Glomerular visceral epithelial cell (primary cell): Measurements from ENCODE around the gene KRT25.
"Not testable (repeated sequence)": the region's sequence is repeated elsewhere in the genome, so short reads cannot be mapped to it uniquely, and the experiment has no call there.

Experiments used
- DNase-seq: peaks from one replicate; pipeline ENCODE4 v3.0.0-alpha.2; 2016; ENCODE audit errors: extremely low spot score

KRT25 gene

DNA sequence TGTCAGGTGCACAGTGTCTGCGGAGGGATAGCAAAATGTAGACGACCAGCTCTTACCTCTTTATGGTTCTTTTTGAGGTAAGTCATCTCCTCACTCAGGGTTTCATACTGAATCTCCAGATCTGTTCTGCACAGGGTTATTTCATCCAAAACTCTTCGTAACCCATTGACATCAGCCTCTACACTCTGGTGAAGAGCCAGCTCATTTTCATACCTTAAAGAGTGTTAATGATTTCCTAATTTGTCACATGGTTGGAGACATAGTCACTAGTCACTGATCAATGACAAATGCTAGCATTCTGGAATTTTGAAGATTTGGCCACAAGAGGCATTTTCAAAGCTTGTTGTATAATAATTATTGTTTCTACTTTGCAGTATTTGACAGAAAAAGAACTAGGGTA lies 1.3 kb downstream of the KRT25 start:
- no peak for DNase-seq

DNA sequence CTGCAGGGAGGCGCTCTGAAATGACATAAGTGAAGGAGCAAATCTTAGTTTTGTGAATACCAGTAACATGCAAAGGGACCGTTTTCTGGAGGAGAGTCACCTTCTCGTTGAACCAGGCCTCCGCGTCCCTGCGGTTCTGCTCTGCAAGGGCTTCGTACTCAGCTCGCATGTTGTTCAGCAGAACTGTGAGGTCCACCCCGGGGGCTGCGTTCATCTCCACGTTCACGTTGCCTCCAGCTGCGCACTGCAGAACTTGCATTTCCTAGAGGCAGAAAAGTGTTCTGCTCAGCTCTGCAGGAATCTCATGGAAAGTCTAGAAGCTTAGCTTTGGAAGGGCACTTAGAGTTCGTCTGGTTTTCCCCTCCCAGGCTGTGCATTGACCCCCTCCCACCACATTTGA lies 4.1 kb downstream of the KRT25 start:
- DNase-seq = no peak

DNA sequence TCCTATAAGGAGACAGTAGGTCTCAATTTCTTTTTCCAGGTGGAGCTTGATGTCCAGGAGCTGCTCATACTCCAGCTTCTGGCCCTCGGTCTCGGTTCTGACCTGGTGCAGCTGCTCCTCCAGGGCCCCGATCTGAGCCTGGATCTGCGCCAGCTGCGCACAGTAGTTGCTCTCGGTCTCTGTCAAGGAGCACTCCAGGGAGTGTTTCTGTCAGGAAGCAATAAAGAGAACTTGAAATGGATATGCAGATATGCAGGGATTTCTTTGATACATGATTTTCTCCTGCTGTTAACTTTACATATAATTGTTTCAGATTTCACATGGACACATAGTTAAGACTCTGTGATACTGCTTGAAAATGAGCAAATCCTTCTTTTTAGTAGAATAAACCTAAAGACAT lies 4.7 kb downstream of the KRT25 start:
- DNase-seq = no peak

DNA sequence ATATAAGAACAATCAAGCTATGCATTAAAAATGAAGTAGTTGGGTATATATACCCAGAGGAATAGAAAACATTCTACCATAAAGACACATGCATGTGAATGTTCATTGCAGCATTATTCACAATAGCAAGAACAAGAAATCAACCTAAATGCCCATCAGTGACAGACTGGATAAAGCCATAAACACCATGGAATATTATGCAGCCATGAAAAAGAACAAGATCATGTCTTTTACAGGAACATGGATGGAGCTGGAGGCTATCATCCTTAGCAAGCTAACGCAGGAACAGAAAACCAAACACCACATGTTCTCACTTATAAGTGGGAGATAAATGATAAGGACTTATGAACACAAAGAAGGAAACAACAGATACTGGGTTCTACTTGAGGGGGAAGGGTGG lies 6.5 kb downstream of the KRT25 start:
- not testable (repeated sequence) for DNase-seq

DNA sequence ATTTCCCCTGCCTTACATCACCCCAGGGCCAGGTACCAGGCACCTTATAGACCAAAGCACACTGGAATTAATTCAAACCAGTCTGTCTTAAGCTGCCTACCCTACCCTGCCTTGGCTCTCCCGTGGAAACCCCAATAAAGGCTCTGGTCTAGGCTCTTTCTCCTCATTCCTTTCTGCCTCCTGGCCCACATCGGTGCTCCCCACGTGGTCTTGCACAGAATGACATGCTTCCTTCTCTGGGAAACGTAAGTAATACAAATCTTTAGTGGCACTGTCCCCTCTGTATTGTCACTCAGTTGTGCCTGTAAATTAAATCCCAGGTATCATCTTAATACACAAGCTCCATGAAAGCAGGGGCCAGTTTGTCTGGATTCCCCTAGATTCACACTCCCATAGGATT lies 16.6 kb downstream of the KRT25 start:
- no peak for DNase-seq

DNA sequence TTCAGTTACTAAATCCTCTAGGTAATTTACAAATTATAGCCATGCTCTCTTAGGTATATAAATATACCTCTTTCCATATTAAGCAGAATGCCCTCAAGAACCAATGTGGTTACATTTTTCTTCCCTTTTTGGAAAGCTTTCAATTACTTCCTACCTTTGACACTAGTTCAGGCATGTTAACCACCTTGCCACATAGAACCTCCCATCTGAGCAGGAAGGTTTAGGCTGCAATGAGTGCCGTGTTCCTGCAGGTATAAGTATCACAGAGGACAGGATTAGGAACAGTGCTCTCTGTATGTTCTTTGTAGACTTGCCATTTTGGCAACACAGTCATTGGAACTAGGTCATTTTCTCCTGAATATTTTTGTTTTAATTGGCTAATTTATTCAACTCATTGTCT lies 20.1 kb downstream of the KRT25 start:
- DNase-seq = no peak

DNA sequence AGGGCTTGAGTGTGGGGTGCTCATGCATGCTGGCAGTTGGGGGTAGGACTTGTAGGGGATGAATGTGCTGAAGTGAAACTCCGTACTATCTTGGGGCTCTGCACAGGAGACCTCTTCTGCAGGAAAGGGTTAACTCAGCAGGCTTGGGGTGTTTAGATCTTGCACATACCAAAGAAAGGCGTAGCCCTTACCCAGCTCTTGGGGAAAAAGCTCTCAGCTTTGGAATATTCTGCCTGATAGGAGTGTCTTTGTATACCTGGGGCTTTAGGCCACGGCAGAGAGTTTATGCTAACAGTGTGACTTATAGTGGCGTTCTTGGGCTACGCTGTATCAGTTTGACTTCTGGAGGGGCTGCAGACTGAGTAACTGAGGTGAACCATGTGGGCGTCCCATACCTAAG lies 21.1 kb downstream of the KRT25 start:
- DNase-seq = no peak

DNA sequence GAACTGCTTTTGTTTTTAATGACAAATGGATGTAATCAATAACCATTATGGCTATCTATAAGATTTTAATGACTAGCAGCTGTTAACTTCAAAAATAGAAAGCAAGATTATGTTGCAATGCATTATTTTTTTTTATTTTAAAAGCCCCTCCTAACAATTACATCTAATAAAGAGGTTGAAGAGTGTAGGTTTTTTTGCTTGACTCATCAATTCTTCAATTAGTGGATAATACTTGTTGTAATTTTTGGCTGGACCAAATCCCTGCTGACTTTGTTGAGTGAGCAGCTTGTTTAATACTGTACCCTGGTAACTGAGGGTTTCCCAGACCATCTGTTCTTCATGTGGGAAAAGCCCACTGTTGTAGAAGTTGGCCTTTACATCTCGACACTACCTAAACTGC lies 24.2 kb downstream of the KRT25 start:
- DNase-seq = no peak

DNA sequence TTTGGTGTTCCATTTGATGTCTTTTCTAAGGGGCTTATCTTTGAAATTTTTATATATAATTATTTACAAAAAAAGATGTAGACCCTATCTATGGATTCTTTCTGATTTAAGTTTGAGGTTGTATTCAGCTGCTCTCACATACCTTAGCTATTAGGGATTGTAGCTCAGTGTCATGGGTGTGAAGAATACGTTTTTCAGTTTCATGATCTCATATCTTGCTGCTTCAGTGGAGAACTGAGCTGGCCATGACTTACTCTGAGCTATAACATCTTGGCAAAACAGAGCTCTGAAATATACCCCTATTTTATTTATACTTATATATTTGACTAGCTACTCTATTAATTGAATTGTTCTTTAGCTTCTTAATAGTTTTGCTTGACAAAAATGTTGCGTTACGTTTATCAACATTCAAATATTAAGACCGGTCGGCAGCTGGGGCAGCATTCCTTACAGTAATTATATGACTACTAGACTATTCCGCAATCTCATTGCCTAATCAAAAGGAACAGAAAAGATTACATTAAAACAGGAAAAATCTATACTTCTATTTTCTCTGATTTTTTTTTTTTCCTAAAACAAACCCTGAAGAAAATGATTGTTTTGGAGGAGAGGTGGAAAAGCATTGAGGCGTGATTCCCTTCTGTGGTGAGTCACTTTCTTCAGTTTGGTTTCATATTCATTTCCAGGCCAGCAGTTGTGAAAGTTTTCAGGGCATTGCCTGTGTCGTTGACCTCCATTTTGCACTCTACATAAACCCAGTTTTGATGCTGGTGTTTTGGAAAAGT lies 27.5 kb downstream of the KRT25 start:
- peak; percentile 83 for DNase-seq

DNA sequence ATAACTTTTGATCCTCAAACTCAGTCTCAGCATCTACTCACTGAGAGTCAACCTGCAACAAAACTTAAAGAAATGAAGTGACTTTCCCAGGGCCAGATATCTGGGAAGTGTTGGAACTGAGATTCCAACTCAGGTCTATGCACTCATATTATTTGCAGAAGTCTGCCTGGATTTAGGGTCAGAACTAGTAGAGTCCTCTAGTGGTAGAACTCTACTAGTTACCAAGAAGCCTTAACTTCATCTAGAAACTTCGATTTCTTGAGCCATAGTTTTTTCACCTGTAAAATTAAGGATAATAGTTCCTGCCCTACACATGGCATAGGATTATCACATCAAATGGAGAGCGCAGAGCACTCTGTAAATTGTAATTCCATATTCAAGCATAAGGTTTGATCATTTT lies 28.2 kb downstream of the KRT25 start:
- no peak for DNase-seq

DNA sequence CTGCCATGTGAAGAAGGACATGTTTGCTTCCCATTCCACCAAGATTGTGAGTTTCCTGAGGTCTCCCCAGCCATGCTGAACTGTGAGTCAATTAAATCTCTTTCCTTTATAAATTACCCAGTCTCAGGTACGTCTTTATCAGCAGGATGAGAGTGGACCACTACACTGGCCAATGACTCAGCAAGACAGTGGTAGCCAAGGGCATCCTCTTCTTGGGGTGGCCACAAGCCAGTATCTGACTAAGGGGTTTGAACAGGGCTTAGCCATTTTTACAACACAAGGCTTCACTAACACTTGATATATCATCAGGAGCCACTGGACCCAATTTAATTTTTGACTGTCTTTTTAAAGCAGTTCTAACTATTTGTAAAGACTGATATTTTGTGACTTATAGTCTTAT lies 30.5 kb downstream of the KRT25 start:
- DNase-seq = no peak

DNA sequence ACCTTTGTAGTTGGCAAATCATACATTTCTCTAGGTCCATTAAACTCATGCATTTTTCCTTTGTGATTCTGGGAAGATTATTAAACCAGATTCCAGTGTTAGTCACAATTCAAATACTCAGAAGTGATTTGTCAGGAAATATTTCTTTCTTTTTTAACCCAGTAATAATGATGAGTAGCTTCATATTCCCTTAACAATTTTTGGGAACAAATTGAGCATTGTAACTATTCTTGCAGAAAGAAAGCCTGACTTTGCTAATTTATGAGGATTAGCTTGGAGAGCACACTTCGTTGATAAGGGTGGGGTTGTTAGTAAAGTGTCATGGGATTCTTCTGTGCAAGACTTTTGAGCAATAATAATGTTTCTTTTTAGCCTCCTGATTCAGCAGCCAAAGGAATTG lies 32.9 kb downstream of the KRT25 start:
- DNase-seq = peak; percentile 37

DNA sequence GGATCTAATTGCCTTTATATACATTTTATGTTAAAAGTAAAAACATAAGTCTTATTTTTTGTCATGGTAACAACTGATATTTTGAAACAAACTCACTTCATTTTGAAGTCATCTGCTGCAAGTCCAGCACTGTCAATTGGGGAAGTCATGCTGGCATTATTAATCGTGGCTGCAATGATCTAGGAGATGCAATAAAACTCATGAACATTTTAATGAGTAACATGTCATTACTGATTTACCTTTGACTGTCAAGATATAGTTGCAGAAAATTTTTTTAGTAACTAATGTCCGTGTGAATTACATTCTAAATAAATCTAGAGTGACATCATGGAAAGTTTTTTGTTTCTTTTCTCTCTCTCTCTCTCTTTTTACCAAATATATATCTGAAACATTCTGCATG lies 34.2 kb downstream of the KRT25 start:
- peak; percentile 38 for DNase-seq

DNA sequence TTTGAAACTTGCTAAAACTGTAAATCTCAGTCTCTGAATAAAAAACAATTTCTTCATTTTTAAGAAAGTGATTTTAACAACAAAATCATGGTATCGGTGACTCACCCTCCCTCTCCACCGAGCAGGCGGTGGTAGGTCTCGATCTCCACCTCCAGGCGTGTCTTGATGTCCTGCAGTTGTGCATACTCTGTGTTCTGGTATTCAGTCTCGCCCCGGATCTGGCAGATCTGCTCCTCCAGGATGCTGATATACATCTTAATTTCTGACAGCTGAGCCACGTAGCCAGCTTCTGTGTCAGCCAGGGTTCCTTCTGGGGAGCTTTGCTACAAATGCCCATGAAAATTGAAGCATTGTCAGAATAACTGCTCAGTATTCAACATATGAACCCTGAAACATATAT lies 36.2 kb downstream of the KRT25 start:
- DNase-seq = no peak

DNA sequence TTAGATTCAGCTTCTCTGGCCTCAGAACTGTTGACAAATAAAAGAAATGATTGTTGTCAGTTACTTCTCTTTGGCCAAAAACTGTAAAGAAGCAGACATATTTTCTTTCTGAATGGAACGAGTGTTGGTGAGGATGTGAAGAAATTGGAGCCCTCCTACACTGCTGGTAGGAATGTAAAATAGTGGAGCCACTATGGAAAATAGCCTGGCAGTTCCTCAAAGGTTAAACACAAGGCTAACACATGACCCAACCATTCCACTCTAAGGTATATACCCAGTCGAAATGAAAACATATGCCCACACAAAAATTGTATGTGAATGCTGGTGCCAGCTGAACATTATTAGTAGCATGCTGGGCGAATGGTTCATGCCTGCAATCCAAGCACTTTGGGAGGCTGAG lies 37.4 kb downstream of the KRT25 start:
- no peak for DNase-seq

DNA sequence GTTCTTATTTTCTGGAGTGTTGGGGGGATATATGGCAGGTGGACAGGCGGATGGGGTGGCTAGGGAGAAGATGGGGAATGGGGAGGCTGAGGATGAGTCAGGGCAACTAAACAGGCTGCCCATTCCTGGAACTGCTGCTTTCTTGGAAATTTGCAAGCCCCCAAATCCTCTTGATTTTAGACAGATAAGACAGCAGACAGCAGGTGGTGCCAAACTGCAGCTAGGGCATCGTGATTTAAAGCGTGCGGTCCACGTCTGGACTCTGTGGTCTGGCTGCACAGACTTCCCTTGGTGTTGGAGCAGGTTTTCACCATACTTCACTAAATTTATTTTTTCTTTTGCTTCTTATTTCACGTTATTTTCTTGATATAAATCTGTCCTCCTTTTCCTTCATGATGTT lies 40.7 kb downstream of the KRT25 start:
- DNase-seq = peak; percentile 20

DNA sequence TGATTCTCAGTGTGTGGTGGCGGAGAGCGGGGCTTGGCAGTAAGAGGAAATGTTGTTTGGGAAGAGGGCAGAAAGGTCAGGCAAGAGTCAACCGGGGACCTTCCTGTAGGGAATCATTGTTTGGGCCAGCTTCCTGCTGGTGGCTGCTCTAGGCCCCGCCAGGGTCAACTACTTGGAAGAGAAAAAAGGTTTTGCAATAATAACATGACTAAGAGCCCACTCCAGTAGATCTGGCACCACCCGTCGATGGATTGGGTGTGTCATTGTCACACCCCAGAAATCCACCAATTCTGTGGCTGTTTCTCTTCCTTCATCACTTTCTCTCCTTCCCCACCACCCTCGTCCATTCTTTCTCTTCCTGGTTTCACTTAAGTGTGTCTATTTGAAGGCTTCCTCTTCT lies 47.4 kb downstream of the KRT25 start:
- DNase-seq = no peak

DNA sequence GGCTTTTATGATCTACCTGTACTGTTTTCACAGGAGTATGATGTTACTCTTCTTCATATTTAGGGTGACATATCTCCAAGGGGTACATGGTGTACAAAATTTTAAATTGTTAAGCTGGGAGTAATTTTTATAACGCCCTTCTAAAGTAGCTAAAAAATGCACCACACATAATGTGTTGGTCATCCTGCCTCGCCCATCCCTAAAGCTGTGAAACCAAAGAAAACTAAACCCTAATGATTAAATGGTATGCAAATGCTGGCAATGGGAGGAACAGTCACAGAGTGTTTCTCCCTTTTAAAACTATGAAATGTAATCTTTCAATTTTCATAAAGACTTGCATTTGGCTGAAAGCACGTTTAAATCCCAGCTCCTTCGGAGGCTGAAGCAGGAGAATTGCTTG lies 49.5 kb downstream of the KRT25 start:
- DNase-seq = no peak

DNA sequence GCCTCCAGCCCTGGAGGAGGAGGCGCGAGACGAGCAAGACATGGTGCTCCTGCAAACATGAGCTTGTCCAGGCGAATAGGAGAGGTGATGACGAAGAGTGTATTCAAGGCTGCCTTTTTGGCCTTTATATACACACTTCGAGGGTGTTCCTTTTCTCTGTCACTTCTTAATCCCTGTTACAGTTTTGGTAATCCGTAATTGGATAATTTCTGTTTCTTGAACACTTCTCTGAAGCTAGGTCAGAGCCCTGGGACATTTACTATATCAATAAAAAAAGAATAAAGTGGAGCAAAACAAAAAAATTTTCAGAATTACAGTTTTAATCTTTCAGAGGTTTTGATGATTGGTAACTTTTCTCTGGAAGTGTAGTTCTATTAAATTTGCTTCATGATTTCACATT lies 51.5 kb downstream of the KRT25 start, which contains the start of gene KRT24:
Gene KRT24 (minus strand): TSS at position 101 of the 400 bp plus-strand sequence. CDS start 59 bp downstream, at position 42.
- DNase-seq = no peak

DNA sequence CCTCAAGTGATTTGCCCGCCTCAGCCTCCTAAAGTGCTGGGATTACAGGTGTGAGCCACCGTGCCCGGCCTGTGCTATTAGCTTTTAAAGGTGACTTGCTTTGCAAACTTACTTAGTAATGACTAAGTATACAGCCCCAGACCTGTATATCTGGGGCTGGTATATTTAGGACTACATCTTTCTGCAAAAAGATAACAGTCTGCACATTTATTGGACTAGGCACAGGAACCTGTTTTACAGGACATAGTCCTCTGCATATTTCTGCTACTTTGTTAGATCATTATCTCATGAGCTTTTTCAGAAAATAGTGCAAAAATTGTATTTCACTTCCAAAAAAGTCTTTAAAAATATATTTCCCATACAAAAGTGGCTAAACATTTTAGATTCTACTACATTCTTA lies 52.9 kb downstream of the KRT25 start:
- no peak for DNase-seq

DNA sequence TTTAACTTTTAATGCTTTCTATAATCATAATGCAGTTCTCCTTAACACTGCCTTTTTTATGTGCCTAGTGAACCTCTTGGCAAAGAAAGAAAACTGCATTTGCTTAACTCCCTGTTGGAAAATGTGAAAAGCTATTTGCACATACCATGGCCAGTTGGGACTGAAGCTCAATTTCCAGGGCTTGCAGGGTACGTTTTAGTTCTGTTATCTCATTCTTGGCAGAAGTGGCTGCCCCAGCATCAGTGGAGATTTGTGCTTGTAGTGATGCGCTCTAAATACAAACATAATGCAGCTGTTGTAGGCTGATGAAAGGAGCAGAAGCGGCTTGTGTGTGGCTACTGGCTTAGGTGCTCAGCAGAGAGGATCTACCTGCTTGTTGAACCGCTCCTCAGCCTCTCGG lies 55.3 kb downstream of the KRT25 start:
- DNase-seq = no peak

DNA sequence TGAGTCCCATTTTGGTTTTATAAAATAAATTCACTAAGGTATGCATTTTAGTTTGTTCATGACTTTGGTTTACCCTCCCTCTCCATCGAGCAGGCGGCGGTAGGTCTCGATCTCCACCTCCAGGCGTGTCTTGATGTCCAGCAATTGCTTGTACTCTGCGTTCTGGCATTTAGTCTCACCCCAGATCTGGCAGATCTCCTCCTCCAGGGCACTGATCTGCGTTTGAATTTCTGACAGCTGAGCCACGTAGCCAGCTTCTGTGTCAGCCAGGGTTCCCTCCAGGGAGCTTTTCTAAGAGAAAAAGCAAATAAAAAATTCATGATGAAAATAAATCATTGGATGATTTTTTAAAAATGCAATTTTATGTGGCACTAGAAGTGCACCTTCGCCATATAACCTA lies 55.8 kb downstream of the KRT25 start:
- DNase-seq = no peak
